OCI-LY7 (cell line): Measurements from ENCODE around the gene JMJD4. TPM values are rescaled to one million over a fixed set of nuclear protein-coding genes. Genes with fewer than 3 reads are reported as not detected.
"Not testable (repeated sequence)": the region's sequence is repeated elsewhere in the genome, so short reads cannot be mapped to it uniquely, and the experiment has no call there.

ENCODE experiments used
- BruUV-seq: library from RNA; stranded (reverse); fragments of 400-500 nt; replicated peaks from 2 replicates; lab custom pipeline; 2021; lab: Mats Ljungman, UMichigan
- CTCF ChIA-PET: fragments of 300-600 bp; sonication (Branson Sonifier 250); formaldehyde crosslinking; loops from one replicate; lab custom pipeline; 2022; ENCODE audit warnings: antibody characterized with exemption; ENCODE audit not compliant: unreplicated experiment; lab: Charles Lee
- POLR2A ChIA-PET: fragments of 300-600 bp; sonication (Branson Sonifier 250); formaldehyde crosslinking; loops from one replicate; lab custom pipeline; 2022; ENCODE audit warnings: antibody characterized with exemption; lab: Charles Lee
- DNase-seq: peaks from one replicate; pipeline ENCODE4 v3.0.0-alpha.2; 2015; ENCODE audit warnings: low spot score
- H2AFZ ChIP-seq: fragments of 200-600 bp; sonication (generic), shearing (Covaris generic); 2 replicates; pipeline ENCODE4 v1.6.1; 2014; ENCODE audit warnings: mild to moderate bottlenecking, antibody characterized with exemption, low read length, moderate library complexity
- H3K27ac ChIP-seq: fragments of 200-600 bp; sonication (generic); 2 replicates; pipeline ENCODE4 v1.5.1; 2014; ENCODE audit warnings: mixed run types, low read depth, mild to moderate bottlenecking, moderate library complexity, low read length, inconsistent platforms; ENCODE audit not compliant: poor library complexity, severe bottlenecking
- H3K36me3 ChIP-seq: fragments of 200-600 bp; sonication (generic); 2 replicates; pipeline ENCODE4 v1.6.1; 2014; ENCODE audit warnings: mild to moderate bottlenecking, antibody characterized with exemption, low read length, moderate library complexity, mixed read lengths; ENCODE audit not compliant: insufficient read depth
- H3K4me1 ChIP-seq: fragments of 200-600 bp; sonication (generic); 2 replicates; pipeline ENCODE4 v1.5.1; 2014; ENCODE audit warnings: mild to moderate bottlenecking, low read length; ENCODE audit not compliant: insufficient read depth, poor library complexity, severe bottlenecking
- H3K4me2 ChIP-seq: fragments of 200-600 bp; sonication (generic); 2 replicates; pipeline ENCODE4 v1.6.1; 2014; ENCODE audit warnings: mild to moderate bottlenecking, low read length
- H3K4me3 ChIP-seq: fragments of 200-600 bp; sonication (generic); 2 replicates; pipeline ENCODE4 v1.5.1; 2014; ENCODE audit warnings: mild to moderate bottlenecking, low read depth, low read length; ENCODE audit not compliant: poor library complexity, severe bottlenecking
- H3K79me2 ChIP-seq: fragments of 200-600 bp; sonication (generic); 2 replicates; pipeline ENCODE4 v1.6.1; 2016; ENCODE audit warnings: low read depth, mild to moderate bottlenecking, low read length, moderate library complexity, mixed read lengths; ENCODE audit not compliant: insufficient read depth
- H3K9me2 ChIP-seq: fragments of 200-600 bp; sonication (generic); 2 replicates; pipeline ENCODE4 v1.6.1; 2016; ENCODE audit warnings: mild to moderate bottlenecking, low read length, mixed read lengths; ENCODE audit not compliant: insufficient read depth
- H3K9me3 ChIP-seq: fragments of 200-600 bp; sonication (generic); 2 replicates; pipeline ENCODE4 v1.6.1; 2014; ENCODE audit warnings: mild to moderate bottlenecking, mixed run types, low read length, mixed read lengths
- H4K20me1 ChIP-seq: fragments of 200-600 bp; sonication (generic); 2 replicates; pipeline ENCODE4 v1.6.1; 2014; ENCODE audit warnings: mild to moderate bottlenecking, antibody characterized with exemption, low read length, moderate library complexity, mixed read lengths; ENCODE audit not compliant: insufficient read depth
- CTCF ChIP-seq: fragments of 200-600 bp; sonication (generic); conservative IDR thresholded peaks from 2 replicates; pipeline ENCODE4 v1.5.1; 2014; ENCODE audit warnings: mild to moderate bottlenecking, antibody characterized with exemption, low read length, moderate library complexity, mixed read lengths
- EZH2phosphoT487 ChIP-seq: fragments of 200-600 bp; sonication (generic); IDR thresholded peaks from 2 replicates; pipeline ENCODE4 v1.6.1; 2018; ENCODE audit warnings: low read depth, borderline replicate concordance, mild to moderate bottlenecking, mixed run types, antibody characterized with exemption, low read length, moderate library complexity, mixed read lengths
- intact Hi-C: fragments of 100-400 bp; cut with micrococcal nuclease; formaldehyde crosslinking; loops from one replicate; pipeline ENCODE4 v1.10.0; 2022; ENCODE audit not compliant: unreplicated experiment
- total RNA-seq, 2 experiments: library from RNA; depleted of rRNA in 1 of 2; stranded (reverse); fragments of >200 nt in 1 of 2; shearing (Covaris generic) in 1 of 2; gene quantifications; 2 replicates each; pipeline ENCODE4 v1.2.3, GENCODE V29; 2014 to 2022

JMJD4 gene
- total RNA-seq, 2 experiments from 2014 or later: 27.8 to 41.8 TPM

DNA sequence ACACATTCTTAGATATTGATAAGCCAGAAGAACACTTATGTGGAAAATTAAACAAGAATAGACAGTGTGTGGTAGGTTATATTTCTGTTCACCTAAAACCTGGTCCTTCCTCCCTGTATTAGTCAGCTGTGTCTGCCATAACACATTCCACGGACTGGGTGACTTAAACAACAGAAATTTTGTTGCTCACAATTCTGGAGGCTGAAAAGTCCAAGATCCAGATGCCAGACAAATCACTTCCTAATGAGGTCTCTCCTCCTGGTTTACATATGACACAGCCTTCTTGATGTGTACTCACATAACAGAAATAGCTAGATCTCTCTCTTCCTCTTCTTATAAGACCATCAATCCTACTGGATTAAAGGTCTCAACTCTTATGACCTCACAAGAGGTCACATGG, 25.7 kb downstream of the JMJD4 start:
- DNase-seq: no peak
- Histone ChIP-seq H2AFZ (no peak overlapping the region), H3K9me3 (no peaks in the 10 kb centered on the region), H3K4me3 (no peak overlapping the region), H4K20me1 (no peaks in the 10 kb centered on the region), H3K27ac (no peak overlapping the region), H3K9me2 (no peaks in the 10 kb centered on the region), H3K4me2 (no peak overlapping the region), H3K4me1 (no peaks in the 10 kb centered on the region), H3K79me2 (no peaks in the 10 kb centered on the region), H3K36me3 (no peaks in the 10 kb centered on the region)
- BruUV-seq: no TSS peak
- intact Hi-C loops: no loop called here
- TF ChIP-seq CTCF (no peak), EZH2phosphoT487 (no peak)
- POLR2A ChIA-PET: no interaction called here
- CTCF ChIA-PET: no interaction called here

GRCh38 chr1:227707846-227708245, 27.3 kb downstream of the JMJD4 start:
- no peaks in the 10 kb centered on the region for H3K9me3 ChIP-seq
- no peak overlapping the region for H3K4me3 ChIP-seq
- no peak for DNase-seq
- TF ChIP-seq CTCF (no peak), EZH2phosphoT487 (no peak)
- ChIA-PET POLR2A (no interaction called here), CTCF (no interaction called here)
- no peak overlapping the region for H3K27ac ChIP-seq
- H3K79me2 ChIP-seq: no peaks in the 10 kb centered on the region
- H4K20me1 ChIP-seq: no peaks in the 10 kb centered on the region
- no peaks in the 10 kb centered on the region for H3K4me1 ChIP-seq
- no peaks in the 10 kb centered on the region for H3K9me2 ChIP-seq
- intact Hi-C loops: no loop called here
- BruUV-seq: no TSS peak
- H3K4me2 ChIP-seq: 0 out of 2 replicates have a peak overlapping the region, but pooled peaks have one; percentile 17
- no peaks in the 10 kb centered on the region for H3K36me3 ChIP-seq
- H2AFZ ChIP-seq: no peak overlapping the region

- H3K9me2 ChIP-seq, H3K4me2 ChIP-seq, BruUV-seq, H3K36me3 ChIP-seq, H3K4me1 ChIP-seq, H2AFZ ChIP-seq, H3K27ac ChIP-seq, POLR2A ChIA-PET, CTCF ChIA-PET, intact Hi-C loops, DNase-seq, H3K4me3 ChIP-seq, H4K20me1 ChIP-seq, H3K79me2 ChIP-seq, H3K9me3 ChIP-seq: not testable (repeated sequence)
Measured at GRCh38 chr1:227701631-227702030, 33.5 kb downstream of the JMJD4 start.
